Activated CD4-positive, alpha-beta T cell treated with anti-CD3 and anti-CD28 coated beads, Interleukin-2, amount 50 U/mL, for 1 hour (primary cell): ENCODE measurements around the gene WFS1.

Experiments used
- DNase-seq: peaks from one replicate; pipeline ENCODE4 v3.0.0-alpha.2; 2020

The WFS1 gene

DNA sequence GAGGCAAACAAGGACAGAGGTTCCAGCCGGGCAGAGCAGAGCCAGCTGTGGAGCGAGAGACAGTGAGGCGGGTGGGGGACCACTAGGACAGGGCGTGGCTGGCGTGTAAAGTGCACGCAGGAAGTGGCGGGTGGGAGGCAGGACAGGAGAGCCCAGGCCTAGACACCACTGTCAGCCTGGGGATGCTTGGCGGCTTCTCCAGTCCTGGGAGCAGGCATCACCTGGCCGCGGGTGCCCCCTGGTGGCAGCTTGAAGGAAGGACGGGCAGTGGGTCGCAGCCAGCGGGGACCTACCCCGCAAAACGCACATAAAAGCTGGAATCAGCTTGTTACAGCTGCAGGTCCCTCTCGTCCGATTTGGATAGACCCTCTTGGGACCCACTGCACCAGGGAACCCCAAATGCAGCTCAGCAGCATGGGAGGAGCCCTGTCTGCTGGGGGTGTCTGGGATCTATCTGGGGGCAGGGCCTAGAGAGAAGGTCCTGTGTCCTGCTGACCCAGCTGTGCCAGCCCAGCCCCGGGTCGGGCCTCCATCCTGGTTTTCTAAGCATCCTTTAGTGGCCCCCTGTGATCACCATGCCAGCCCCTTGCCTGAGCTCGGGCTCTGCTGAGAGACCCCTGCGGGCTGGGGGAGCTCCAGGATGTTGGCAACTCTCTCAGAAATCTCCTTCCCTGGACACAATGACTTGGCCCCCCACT, 57.7 kb downstream of the WFS1 start:
- DNase-seq: peak; percentile 78

GRCh38 chr4:6328526-6328925, 58.9 kb downstream of the WFS1 start:
- no peak for DNase-seq

DNA sequence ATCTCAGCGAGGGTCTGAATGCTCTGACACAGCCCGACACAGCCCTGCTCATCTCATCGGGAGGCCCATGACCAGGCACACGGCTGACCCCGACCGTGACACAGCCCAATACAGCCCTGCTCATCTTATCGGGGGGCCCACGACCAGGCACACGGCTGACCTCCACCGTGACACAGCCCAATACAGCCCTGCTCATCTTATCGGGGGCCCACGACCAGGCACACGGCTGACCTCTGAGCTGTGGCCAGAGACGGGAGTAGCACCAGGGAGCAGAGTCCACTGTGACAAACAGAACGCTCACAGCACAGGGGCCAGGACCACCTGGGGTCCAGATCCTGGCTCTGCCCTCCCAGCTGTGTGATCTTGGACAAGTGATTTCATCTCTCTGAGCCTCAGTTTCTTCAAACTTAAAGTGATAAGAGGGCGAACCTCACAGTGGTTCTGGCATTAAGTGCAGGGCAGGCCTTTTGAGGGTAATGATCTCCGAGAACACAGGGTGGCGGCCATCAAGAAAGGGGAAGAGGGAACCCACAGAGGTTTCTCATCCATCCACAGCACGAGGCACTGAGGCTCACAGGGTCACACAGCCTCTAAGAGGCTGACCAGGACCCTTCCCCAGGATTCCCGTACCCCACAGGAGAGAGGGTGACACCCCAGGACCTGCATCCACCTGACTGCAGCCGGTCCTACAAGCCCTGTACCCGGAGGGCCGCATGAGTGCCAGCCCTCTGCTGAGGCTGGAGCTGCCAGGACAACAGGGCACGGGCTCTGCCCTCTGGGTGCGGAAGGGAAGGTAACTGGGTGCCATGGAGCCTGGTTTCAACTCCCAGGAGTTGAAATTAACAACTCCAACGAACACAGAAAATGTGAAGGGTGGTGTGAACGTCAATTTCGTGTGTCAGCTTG, 60.1 kb downstream of the WFS1 start:
- no peak for DNase-seq

DNA sequence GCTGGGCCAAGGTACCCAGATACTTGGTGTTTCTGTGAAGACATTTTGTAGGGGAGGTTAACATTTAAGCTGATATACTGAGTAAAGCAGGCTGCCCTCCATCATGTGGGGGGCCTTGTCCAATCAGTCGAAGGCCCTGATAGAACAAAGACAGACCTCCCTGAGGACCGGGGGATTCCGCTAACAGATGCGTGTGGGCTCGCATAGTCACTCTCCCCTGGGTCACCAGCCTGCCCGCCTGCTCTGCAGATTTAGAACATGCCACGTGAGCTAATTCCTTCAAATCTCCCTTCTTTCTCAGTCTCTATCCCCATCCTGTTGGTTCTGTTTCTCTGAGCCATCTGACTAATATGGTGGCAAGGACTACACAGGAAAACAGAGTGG, 60.7 kb downstream of the WFS1 start:
- DNase-seq: no peak

- DNase-seq: peak; percentile 16
Measured at GRCh38 chr4:6331018-6331417, 61.4 kb downstream of the WFS1 start.

- DNase-seq: no peak
Measured at GRCh38 chr4:6331468-6331867, 61.8 kb downstream of the WFS1 start.

GRCh38 chr4:6332042-6332668, 62.5 kb downstream of the WFS1 start:
- no peak for DNase-seq

DNA sequence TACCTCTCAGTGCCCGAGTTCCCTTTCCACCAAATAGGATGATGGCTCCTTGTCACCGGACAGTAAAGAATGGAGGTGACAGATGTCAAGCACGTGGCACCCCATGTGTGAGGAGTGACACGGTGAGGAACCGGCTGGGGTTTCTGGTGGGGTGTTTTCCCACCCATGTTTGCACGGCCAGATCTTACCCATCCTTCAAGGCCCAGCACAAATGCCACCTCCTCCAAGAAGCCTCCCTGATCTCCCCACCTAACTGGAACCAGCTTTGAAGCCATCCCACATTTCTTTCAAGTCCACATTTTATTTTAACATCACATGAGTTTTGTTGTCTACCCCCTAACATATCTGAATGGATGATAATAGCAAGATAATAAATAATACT, 63.0 kb downstream of the WFS1 start:
- DNase-seq: no peak

- DNase-seq: no peak
Measured at GRCh38 chr4:6333301-6334202, 63.9 kb downstream of the WFS1 start.

- DNase-seq: no peak
Measured at GRCh38 chr4:6334203-6334887, 64.7 kb downstream of the WFS1 start.

GRCh38 chr4:6335040-6335590, 65.5 kb downstream of the WFS1 start:
- DNase-seq: no peak

DNA sequence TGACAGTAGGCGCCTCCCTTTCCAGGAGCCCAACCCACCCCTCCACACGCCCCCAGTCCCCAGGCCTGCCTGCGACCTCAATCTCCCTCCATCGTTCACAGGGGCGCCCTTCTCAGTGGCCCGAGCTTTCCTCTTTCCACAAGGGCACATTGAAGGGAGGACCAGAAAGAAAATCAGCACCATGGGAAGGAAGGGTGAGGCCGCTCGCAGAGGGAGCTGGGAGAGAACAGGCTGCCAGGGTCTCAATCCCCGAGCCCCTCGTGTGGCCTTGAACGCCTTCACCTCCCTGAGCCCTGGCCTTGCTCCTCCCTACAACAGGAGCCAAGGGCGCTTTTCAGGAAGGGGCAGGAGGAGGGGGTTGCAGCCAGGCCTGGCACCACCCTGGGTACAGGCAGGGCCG, 66.5 kb downstream of the WFS1 start:
- no peak for DNase-seq

DNA sequence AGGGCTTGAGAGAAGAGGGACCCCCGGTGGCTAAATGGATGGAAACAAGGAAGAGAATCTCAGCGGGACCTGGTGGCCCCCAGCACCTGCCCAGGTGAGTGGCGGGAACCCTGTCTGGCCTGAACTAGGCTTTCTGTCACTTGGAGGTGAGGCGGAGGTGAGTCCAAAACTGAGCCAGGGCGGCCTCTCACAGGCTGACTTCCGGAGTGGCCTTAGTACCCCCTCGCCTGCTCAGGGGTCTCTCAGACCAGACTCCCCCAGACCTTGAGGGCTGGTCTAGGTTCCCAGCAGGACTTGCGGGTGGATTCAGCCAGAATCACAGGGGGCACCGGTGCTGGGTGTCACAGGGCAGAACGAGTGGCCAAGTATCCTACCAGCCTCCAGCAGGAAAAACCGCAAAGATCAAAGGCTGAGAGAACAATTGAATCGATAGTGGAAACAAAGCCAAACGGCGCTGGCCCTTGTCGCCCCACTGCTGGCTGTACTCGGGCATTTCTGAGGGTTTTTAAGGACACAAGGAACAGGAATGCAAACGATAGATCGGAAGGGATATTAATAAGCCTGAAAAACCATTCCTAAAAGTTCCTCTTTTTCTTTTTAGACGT, 67.8 kb downstream of the WFS1 start:
- no peak for DNase-seq

DNA sequence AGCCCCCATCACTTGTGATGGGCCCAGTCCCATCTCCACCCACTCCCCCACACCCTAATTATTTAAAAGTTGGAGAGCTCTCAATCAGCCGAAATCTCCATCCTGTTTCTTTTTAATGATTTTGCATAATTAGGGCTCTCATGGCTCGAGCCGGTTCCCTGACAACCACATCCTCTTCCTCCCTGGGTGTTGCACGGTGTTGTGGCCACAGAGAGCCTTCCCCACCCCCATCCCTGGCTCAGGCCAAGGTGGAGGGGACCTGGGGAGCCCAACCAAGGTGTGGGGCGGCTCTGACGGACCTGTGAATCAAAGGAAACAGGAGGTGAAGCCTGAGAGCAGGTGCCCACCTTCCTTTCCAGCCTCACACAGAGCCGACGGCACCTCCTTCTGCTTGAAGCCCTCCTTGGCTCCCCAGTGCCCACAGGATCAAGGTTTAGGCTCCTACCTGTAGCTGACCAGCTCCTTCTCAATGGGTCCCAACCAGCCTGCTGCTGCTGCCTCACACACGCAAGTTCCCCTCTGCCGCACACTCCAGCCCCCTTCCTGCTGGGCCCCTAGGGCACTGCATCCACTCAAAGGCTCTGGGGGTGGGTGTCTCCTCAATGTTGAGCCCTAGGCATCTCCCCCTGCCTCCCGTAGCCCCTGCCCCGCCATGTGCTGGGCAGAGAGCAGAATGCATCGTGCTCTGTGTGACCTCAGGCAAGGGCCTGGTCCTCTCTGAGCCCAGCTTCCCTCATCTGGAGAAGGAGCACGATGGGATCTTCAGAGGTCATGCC, 68.7 kb downstream of the WFS1 start:
- DNase-seq: no peak

- DNase-seq: no peak
Measured at GRCh38 chr4:6338951-6339817, 69.5 kb downstream of the WFS1 start.

- no peak for DNase-seq
Measured at GRCh38 chr4:6339818-6340445, 70.3 kb downstream of the WFS1 start.

GRCh38 chr4:6340446-6341015, 70.9 kb downstream of the WFS1 start:
- no peak for DNase-seq

DNA sequence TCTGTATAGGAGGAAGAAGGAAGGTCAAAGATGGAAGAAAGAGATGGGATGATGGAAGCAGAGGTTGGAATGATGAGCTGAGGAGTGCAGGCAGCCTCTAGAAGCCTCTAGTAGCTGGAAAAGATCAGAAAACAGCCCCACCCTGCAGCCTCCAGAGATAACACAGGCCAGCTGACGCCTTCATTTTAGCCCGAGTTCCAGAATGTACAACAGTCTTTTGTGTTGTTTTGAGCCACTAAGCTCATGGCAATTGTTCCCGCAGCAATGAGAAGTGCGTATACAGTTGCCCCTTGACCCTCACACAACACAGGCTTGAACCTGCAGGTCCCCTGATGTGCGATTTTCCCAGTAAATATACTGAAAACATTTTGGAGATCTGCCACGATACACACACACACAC, 72.0 kb downstream of the WFS1 start:
- no peak for DNase-seq
